ENCODE results near the gene EXOC1.
"Not testable (repeated sequence)": the region's sequence is repeated elsewhere in the genome, so short reads cannot be mapped to it uniquely, and the experiment has no call there.

Gene EXOC1, protein sequence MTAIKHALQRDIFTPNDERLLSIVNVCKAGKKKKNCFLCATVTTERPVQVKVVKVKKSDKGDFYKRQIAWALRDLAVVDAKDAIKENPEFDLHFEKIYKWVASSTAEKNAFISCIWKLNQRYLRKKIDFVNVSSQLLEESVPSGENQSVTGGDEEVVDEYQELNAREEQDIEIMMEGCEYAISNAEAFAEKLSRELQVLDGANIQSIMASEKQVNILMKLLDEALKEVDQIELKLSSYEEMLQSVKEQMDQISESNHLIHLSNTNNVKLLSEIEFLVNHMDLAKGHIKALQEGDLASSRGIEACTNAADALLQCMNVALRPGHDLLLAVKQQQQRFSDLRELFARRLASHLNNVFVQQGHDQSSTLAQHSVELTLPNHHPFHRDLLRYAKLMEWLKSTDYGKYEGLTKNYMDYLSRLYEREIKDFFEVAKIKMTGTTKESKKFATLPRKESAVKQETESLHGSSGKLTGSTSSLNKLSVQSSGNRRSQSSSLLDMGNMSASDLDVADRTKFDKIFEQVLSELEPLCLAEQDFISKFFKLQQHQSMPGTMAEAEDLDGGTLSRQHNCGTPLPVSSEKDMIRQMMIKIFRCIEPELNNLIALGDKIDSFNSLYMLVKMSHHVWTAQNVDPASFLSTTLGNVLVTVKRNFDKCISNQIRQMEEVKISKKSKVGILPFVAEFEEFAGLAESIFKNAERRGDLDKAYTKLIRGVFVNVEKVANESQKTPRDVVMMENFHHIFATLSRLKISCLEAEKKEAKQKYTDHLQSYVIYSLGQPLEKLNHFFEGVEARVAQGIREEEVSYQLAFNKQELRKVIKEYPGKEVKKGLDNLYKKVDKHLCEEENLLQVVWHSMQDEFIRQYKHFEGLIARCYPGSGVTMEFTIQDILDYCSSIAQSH

DNA sequence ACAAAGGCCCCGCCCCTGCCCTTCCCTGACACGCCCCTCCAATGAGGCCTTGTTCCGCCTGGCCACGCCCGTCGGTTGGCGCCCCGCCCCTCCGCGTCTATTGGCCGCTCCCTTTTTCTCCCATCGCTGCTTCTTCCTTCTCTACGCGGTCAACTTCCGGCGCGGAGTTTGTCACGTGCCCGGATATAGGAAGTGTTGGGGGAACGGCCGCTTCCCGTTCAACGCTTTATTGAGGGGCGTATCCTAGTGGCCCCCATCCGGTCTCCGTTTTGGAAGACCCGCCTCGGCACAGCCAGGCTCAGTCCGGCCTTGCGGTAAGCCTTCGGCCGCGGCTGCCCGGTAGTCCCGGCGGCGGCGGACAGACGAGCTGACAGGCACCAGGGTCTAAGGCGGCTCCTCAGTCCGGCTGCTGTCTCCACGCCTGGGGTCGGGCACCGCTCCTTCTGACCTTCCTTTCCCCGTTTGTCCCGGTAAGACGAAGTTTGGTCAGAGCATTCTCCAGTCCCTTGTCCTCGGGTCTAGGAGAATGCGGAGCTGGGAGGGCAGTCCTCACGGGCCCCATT, at the start of gene EXOC1:
TSS of gene EXOC1 (plus strand) at position 165 of the 563 bp plus-strand sequence. CDS start 4,676 bp downstream, outside the sequence.
- peak; percentile 81 for DNase-seq (ENCODE audit: low read depth, low spot score)

DNA sequence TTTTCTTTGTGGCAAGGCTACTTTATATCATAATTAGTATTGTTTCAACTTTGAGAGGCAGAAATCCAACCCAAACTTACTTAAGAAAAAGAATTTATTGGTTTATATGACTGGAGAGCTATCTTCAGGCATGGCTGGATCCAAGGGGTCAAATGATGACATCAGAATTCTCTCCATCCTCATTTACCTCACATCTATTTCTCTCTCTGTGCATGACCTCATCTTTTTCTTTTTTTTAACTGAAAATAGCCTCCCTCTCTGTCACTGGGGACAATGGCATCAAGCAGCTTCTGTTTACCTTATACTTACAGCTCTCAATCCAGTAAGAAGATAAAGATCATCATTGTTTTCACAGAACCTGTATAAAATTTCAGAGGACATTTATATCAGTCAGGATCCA, 45.9 kb upstream of the EXOC1 start:
- no peak for DNase-seq (ENCODE audit: low read depth, low spot score)

DNA sequence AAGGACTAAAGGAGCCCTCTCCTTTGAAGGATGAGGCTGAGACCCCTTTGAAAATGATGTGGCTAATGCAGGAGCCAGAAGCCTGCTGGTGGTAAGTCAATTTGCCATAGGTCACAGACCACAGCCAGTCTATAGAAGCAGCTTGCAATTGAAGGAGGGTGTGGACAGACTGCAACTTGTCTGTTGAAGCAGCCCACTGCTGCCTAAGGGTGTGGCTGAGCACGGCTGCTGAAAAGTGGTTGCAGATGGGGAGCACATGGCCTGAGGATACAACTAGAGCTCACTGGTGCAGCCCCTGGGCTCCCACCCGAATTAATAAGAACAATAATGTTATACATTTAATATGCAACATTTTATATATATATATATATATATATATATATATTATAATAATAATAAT, 45.3 kb upstream of the EXOC1 start:
- no peak for DNase-seq (ENCODE audit: low read depth, low spot score)

DNA sequence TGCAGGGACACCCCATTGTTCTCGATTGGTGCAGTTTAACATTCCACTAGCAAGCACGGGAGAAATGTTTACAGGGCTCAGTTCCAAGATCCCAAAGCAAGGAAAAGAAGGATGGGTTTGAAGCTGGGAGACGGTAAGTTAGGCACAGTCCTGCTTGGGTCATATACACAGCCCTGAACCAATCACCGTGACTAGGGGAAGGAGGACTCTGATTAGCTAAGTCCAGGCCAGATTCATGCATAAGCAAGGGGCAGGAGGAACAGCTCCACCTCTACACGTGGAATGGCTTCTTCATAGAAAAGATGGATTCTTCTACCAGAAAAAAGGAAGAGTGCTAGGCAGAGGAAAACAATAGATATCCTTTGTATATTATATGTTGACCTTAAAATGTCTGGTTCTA, 44.8 kb upstream of the EXOC1 start:
- no peak for DNase-seq (ENCODE audit: low read depth, low spot score)

DNA sequence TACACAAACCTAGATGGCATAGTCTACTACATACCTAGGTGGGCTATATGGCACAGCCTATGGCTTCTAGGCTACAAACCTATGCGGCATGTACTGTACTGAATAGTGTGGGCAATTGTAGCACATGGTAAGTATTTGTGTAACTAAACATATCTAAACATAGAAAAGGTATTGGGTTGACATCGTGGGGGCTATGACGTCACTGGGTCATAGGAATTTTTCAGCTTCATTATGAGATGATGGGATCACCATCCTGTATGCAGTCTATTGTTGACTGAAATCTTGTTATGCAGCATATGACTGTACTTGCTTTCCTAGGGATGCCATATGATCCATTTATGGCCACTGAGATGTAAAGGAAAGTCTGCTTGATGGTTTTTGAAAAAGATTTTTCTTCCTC, 35.8 kb upstream of the EXOC1 start:
- DNase-seq (ENCODE audit: low read depth, low spot score) = no peak

DNA sequence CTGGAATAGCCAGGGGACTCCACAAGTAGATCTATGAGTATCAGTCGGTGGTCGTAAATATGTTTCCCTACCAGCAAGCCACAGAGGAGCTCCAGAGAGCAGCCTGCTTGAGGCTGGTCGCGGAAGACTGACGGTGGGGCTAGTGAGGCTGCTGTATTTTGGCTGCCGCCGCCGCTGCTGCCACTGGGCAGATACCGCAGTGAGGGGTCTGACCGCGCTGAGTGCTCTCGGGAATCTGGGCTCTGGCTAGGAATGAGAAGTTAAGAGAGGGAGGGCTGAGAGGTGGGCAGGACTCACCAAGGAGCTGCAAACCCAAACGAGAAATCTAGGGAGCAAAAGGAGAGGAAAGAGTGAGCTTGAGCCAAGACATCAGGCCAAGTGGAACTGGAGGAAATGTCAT, 33.8 kb upstream of the EXOC1 start, which contains the start of gene EXOC1L:
TSS of gene EXOC1L (plus strand) at position 157 of the 400 bp plus-strand sequence. CDS start at position 394, 237 bp downstream.
- peak; percentile 76 for DNase-seq (ENCODE audit: low read depth, low spot score)

DNA sequence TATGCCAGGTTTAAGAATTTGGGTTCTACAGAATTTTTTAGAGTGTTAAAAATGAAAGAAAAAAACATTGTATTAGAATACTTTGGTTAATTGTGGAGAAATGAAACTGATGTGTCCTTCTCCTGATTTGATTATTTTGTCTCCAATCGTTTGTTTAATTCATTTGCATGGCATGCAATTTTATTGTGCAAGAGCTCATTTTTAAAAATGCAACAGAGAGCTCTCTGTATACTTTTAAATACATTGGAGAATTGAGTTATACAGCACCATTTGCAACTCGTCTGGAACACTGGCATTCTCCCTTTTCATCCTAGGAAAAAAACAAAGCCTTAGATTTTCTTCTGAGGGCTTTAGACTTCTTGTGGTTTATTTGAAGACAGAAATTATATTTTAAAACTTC, 33.2 kb upstream of the EXOC1 start:
- no peak for DNase-seq (ENCODE audit: low read depth, low spot score)

DNA sequence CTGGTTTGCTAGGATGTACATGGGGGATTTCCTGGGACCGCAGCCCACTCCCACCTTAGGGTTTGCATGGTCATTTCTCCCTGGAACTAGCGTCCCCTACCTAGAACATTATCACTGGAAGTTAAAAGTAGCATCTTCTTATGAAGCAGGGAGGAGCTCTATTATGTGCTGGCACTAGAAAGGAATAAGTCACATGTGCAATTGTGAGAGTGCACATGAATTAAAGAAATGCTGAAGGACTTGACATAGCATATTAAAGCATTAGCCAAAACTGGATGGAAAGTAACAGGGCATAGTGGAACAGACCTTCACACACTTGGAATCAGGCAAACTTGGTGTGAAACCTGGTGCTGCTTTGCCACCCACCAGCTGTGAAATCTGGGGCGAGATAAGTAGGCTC, 31.1 kb upstream of the EXOC1 start:
- no peak for DNase-seq (ENCODE audit: low read depth, low spot score)

DNA sequence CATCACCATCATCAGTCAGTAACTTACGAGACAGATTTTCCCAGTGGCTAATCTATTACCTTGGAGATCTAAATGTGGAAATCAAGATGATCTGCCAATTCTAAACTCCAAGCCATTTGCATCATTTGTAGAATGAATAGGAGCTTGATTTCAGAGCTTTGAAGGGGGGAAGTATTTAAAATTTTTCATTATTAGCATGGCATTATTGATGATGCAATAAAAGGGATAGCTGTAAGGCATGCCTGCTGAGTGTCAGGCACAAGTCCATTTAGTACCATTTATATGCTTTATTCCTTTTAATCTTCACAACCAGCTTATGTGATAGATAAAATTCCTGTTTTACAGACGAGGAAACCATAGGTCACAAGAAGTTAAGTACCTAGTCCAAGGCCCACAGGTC, 28.6 kb upstream of the EXOC1 start:
- no peak for DNase-seq (ENCODE audit: low read depth, low spot score)

DNA sequence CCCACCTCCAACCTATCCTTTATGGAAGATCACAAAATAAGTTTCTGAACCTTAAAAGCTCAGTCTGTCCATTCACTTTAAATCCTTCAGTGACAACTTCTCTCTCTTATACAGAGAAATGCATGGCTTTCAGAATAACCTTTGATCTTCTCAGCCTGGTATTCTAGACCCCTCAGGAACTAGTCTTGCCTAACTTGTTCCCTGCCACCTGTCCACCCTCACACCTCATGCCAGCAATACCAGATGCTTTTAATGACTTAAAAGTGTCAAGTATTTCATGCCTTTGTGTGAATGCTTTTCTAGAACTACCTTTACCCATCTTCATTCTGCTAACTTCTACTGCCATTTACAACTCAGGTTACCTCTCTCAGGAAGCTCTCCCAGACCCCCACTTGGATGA, 26.5 kb upstream of the EXOC1 start:
- no peak for DNase-seq (ENCODE audit: low read depth, low spot score)

DNA sequence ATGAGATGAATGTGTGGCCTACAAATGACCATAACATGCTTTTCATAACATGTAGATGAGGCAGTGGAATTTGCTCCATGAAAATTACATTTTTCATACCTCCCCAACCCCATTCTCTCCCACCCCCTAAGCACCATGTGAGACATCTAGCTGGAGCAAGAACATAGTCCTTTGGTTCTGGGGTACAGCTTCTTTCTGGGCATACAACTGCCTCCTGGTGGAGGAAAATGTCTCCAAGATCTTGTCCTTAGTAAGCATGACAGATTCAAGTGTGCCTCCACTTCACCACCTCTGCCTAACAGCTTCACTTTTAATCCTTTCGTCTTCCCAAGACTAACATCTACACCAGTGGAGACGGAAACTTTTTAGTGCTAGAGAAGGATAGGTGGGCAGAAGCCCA, 25.9 kb upstream of the EXOC1 start:
- DNase-seq (ENCODE audit: low read depth, low spot score) = no peak

DNA sequence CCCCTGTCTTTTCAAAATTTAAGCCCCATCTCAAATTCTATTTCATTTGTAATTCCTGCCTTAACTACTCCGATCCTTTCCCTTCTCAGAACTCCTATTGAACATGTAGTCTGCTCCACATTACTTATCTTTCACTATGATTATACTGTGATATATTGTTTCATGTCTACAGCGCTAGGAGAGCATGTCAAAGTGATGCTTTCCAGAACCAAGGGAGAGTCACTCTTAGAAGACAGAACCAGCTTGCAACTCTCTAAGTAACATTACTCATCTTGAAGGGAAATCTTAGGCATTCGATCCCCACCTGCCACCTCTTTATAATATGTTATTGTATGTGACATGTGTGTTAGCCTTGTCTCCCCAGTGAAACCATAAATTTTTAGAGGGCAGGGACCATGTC, 23.4 kb upstream of the EXOC1 start:
- DNase-seq (ENCODE audit: low read depth, low spot score) = no peak

DNA sequence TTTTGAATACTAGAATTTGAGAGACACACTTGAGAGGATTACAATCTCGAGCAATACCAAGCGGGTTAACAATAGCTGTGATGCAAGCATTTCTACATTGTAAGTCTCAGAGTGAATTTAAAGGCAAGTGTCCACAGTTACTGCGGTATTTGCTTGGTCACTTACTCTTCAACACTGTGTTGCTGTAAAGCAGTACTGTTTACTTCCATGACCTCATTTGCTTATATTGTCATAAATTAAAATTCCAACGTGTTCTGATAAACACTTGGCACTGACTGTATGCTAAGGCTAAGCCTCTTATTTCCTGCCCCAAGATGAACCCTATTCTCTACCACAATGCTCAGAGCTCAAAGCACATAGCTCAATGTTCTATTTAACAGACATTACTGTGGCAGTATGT, 22.7 kb upstream of the EXOC1 start:
- no peak for DNase-seq (ENCODE audit: low read depth, low spot score)

DNA sequence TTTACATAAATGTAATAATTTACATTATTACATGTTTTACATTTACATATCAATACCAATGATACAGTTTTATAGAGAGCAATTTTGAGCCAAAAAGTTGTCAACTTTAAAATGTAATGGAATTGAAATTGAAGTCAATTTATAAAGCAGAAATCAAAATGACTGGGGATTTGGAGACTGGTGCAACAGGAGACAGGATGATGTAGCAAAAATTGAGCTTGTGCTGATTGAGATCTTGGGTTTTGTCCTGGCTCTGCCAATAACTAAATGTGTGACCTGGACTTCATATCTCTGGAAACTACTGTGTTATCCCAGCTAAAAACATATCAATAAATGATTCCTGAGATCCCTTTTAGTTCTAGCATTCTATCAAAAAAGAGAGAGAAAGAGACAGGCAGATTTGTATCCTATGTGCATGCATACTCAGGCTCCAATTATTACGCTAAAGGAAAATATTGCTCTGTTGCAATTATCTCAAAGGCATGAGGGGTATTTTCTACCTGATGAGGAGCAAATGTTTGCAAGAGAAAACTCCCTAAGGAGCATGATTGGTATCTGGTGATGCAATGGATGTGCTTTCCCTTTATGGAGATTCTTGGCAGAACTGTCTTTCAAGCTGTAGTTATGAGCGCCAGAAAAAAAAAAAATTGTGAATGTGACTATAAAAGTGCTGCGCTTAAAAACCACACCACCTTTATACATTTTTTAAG, 19.2 kb upstream of the EXOC1 start:
- no peak for DNase-seq (ENCODE audit: low read depth, low spot score)

DNA sequence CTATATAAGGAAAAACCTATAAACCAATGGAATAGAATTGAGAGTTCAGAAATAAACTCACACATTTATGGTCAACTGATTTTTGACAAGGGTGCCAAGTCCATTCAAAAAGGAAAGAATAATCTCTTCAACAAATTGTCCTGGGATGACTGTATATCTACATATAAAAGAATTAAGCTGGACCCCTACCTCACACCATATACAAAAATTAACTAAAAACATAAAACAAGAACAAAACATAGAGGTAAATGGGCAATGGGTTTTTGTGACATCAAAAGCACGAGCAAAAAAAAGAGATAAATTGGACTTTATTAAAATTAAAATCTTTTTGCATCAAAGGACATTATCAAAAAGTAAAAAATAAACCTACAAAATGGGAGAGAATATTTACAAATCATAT, 15.5 kb upstream of the EXOC1 start:
- no peak for DNase-seq (ENCODE audit: low read depth, low spot score)

DNA sequence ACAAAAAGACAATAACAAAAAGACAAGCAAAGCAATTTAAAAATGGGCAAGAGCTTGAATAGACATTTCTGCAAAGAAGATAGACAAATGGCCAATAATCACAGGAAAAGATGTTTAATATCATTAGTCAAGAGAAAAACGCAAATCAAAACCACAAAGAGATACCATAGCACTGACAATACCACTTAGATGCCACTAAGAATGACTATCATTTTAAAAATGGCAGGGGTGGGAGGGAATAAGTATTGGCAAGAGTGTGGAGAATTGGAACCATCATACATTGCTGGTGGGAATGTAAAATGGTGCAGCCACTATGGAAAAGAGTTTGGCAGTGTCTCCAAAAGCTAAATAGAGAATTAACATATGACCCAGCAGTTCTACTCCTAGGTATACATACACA, 15.1 kb upstream of the EXOC1 start:
- DNase-seq (ENCODE audit: low read depth, low spot score) = no peak

DNA sequence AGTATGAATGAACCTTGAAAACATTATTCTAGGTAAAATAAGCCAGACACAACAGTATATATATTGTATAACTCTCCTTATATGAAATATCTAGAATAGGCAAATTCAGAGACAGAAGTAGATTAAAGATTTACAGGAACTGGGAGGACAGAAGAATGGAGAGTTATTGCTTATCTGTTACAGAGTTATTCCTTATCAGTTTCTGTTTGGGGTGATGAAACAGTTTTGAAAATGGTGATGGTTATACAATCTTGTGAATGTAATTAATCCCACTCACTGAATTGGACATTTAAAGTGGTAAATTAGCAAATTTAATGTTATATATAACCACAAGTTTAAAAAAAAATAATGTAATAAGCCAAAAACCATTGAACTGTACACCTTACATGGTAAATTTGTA, 14.5 kb upstream of the EXOC1 start:
- no peak for DNase-seq (ENCODE audit: low read depth, low spot score)

DNA sequence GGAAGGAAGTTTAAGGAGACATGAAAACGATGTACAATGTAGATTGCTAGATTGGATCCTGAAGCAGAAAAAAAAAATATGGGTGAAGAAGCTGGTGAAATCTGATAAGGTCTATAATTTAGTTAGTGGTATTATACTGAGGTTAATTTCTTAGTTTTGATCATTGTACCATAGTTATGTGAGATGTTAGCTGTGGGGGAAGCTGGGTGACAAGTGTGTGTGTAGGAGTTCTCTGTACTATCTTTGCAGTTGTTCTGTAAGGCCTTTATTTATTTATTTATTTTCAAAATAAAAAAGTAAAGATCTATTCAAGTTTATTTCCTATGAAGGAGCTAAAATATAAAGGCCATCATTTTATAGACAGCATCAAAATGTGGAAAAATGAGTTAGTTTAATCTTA, 12.5 kb upstream of the EXOC1 start:
- DNase-seq (ENCODE audit: low read depth, low spot score) = no peak

DNA sequence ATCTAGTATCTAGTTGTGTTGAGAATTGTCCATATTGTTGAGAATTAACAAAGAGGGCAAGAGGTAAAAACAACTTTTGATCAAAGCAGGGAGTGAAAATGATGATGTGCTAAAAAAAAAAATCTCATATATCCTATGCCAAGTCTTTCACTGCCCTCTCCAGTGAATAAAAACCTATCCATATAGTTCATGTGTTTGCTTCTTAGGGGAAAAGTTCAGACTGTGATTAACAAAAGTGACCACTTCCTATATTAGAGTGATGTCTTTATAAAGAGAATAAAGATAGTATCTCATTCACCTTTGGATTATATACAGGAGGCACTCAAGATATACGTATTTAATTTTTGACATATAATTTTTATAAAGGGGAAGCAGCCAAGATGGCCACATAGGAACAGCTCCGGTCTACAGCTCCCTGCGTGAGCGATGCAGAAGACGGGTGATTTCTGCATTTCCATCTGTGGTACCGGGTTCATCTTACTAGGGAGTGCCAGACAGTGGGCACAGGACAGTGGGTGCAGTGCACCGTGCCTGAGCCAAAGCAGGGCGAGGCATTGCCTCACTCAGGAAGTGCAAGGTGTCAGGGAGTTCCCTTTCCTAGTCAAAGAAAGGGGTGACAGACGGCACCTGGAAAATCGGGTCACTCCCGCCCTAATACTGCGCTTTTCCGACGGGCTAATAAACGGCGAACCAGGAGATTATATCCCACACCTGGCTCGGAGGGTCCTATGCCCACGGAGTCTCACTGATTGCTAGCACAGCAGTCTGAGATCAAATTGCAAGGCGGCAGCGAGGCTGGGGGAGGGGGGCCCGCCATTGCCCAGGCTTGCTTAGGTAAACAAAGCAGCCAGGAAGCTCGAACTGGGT, 11.8 kb upstream of the EXOC1 start:
- DNase-seq (ENCODE audit: low read depth, low spot score) = not testable (repeated sequence)

DNA sequence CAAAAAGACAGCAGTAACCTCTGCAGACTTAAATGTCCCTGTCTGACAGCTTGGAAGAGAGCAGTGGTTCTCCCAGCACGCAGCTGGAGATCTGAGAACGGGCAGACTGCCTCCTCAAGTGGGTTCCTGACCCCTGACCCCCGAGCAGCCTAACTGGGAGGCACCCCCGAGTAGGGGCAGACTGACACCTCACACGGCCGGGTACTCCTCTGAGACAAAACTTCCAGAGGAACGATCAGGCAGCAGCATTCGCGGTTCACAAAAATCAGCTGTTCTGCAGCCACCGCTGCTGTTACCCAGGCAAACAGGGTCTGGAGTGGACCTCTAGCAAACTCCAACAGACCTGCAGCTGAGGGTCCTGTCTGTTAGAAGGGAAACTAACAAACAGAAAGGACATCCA, 11.1 kb upstream of the EXOC1 start:
- not testable (repeated sequence) for DNase-seq (ENCODE audit: low read depth, low spot score)

DNA sequence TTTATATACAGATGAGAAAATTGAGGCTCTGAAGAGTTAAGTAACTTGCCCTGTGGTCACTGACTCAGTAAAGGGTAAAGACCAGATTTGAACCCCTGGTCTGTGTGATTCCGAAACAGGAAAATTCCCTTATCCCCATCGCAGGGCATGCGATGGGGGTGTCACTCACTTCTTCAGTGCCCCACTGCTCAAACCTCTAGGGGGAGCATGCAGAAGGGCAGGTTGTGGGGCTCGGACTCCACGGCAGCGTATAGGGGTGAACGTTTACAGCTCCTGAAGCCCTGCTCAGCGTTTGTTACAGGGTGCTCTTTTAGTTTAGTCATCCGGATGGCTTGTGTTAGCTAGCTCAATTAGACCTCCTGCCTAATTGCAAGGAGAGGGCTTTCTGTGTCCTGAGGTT, 3.7 kb upstream of the EXOC1 start:
- no peak for DNase-seq (ENCODE audit: low read depth, low spot score)
